HG02970 (cell line): ENCODE results near the gene LUZP2.

Experiments used
- ATAC-seq: cut with Tn5 transposase; IDR thresholded peaks from one replicate; pipeline ENCODE4 v1.9.1; 2021; ENCODE audit warnings: mild to moderate bottlenecking, moderate library complexity, moderate number of reproducible peaks; ENCODE audit not compliant: unreplicated experiment, low FRiP score

LUZP2 gene

DNA sequence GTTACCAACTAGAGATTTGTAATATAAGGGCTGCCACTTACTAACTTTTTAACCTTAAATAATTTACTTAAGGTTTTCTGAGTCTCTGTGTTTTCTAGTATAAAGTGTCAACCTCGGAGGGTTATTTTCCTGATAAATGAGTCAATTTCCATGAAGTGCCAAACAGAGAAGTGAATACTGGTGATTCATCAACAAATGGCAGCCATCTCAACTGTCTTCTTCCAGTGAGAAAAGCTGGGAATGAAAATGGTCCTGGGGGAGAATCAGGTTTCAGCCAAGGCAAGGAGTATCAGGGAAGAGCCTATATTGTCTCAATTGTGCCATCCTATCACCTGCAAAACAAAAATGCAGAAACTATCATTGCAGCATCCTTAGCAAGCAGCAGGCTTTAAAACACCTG lies 129.1 kb downstream of the LUZP2 start:
- ATAC-seq: no peak

DNA sequence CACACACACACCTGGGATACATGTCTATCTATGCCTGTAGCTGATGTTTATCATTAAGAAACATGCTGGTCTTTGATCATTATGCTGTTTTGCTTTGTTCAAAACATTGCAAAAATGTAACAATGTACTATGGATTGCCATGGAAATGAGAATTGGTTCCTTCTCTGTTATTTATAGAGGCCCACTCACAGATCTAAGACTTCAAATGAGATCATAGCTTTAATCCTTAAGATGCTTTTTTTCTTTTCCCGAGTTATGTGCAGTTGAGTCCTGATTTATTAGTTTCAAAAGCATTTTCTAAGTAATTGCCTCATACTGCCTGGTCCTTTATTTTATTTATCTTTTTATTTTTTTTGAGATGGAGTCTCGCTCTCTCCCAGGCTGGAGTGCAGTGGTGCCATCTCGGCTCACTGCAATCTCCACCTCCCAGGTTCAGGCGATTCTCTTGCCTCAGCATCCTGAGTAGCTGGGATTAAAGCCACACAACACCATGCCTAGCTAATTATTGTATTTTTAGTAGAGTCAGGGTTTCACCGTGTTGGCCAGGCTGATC lies 131.4 kb downstream of the LUZP2 start:
- no peak for ATAC-seq

DNA sequence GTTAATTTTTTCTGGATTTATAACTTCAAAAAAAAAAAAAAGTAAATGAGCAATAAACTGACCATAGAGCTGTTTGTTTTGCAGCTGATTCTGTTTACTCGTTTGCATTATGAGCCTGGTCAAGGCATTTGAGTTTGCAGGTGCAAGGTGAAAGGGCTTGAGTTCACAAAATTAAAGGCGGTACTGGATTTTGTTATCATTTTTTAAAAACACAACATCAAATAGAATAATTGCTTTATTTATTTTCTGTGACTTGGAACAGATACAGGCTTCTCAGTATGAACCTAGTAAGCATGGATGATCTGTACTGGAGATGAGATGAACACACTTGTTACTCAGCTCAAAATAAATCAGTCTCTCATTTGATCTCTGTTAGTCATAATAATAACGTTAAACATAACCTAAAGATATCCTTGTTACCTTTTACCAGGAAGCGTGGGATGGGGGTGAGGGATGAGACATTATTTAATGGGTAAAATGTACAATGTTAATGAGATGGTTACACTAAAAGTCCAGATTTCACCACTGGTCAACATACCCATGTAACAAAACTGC lies 137.8 kb downstream of the LUZP2 start:
- no peak for ATAC-seq

DNA sequence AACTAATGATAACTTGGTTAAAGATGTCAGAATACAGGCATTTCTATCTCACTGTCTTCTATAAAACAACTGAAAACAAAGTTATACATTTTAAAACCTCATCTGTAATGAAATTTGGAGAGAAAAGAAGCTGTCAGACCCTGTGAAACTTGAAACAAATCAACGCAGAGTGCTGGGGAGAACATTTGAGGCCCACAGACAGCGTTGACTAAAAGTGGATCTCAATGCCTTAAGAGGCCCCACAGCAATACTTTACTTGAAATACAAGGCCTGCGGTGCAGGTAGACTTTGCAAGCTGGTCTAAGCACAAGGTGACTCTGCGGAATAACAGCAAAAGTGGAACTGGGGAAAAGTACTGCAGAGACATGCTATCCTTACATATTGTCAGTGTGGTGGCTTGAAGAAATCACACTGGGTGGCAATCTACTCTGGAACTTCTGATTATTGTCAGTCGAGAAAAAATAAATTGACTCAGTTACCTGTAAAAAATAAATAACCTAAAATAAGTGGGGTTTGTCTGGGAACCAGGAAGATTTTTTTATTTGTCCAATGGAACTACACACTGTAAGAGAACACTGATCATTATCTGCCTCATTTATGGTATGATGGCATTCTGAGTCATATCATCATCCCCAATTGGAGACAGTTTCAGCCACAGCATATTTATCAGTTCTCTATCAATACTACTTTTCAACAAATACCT lies 138.9 kb downstream of the LUZP2 start:
- no peak for ATAC-seq

DNA sequence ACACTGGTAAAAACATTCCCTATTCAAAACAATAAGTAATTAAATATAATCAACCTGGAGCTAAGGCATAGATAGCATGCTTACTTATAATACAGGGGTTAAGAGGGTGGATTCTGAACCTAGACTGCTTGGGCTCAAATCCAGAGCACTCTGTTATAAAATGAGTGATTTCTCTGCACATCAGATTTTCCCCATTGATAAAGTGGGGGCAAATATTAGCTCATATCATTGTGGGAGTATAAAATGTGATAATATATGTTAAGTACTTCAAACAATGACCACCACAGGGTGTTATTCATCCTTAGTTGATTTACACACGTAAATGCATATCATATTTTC lies 139.4 kb downstream of the LUZP2 start:
- no peak for ATAC-seq

DNA sequence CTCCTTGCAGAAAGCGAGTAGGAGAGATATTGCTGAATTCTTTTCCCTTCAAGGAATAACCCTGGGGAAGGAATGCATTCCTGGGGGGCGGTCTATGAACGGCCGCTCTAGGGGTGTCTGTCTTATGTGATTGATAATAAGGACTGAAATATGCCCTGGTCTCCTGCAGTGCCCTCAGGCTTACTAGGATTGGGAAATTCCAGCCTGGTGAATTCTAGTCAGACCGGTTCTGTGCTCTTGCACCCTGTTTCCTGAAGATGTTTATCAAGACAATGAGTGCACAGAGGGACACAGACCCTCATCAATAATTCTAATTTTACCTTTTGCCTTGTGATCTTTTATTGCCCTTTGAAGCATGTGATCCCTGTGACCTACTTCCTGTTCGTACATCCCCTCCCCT lies 140.7 kb downstream of the LUZP2 start:
- ATAC-seq: no peak

DNA sequence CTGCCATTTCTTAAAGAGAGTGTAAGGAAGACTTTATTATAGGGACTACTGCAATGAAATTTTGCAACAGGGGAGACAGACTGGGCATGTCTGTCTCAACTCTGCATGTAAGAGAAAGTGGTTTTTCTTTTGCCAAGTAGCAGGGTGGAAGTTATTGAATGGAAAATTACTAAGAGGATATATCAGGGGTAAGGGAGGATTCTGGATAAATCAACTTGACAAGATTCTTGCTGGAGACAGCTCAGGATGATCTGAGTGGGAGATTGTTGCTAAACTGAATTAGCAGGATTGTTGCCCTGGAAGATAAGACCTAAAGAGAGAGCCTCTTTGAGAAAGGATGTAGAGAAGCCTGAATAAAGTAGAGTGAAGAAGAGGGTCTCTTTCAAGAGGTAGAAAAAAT lies 145.8 kb downstream of the LUZP2 start:
- ATAC-seq: no peak

DNA sequence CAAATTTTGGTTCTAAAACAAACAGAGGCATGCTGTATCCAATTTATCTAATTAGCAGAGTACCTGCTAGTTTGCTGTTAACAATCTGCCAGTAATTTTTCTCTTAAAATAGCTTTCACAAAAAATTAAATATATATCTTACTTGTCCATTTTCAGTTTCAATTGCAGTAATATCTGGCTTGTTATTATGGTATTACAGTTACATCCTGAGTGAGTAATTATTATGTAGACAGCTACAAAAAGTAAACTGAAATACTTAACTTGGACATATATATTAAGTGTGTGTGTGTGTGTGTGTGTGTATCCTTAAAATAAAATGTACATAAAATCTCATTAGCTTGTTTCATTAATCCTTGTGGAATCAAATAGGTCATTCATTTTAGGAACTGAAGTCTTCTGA lies 148.7 kb downstream of the LUZP2 start:
- ATAC-seq: no peak

DNA sequence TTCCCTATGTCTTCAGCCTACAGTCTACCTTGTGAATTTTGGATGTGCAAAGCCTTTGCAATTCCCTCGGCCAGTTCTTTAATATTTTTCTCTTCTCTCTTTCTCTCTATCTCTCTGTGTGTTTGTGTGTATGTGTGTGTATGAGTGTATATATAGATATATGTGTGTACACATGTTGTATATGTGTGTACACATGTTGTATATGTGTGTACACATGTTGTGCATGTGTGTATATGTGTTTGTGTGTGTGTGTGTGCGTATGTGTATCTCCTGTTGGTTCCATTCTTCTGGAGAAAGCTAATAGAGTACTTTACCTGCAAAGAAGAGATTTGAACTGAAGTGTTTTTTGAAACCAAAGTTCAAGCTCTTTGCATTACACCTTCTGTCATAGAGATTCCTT lies 155.0 kb downstream of the LUZP2 start:
- ATAC-seq: no peak

DNA sequence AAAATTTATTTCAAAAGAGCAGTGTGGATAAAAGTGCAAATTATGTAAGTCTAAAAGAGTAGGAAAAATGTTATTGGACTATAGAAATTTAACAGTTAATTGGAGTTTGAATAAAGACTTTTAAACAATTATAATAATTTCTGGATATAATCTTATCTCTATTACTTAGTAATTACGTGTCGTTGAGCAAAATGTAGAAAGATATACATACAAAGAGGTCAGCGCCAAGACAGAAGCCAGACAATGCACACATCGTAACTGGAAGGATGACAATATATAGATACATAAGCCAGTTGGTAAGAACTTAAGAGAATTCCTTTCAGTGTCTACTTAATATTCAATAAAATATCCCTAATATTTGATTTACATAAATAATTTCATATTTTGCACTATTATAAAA lies 157.0 kb downstream of the LUZP2 start:
- ATAC-seq: no peak

DNA sequence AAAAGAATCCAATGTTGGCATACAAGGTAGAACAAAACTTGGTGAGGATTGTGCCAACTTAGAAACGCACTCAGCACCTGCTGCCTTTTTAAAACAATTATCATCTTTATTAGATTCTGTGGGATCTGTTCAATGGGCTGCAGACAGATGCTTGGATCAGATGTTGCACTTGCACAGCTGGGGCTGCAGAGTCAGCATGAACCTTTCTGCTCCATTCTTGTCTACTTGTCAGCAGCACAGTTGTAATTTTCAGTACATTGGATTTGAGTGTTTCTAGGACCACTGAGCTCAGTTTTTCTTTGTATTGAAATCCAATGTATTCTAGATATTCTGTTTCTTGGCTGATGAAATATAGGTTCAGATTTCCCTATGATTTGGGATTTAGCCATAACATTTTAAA lies 164.5 kb downstream of the LUZP2 start:
- no peak for ATAC-seq

DNA sequence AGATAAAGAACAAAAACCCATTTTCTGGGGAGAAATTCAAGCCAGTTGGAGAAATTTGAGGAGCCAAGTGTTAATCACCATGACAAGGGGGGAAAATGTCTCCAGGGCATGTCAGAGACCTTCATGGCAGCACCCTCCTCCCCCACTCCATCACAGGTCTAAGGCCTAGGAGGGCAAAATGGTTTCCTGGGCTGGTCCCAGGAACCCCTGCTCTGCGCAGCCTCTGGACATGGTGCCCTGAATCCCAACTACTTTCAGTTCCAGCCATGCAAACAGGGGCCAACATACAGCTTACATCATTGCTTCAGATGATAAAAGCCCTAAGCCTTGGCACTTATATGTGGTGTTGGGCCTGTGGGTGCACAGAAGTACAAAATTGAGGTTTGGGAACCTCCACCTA lies 167.5 kb downstream of the LUZP2 start:
- ATAC-seq: no peak

DNA sequence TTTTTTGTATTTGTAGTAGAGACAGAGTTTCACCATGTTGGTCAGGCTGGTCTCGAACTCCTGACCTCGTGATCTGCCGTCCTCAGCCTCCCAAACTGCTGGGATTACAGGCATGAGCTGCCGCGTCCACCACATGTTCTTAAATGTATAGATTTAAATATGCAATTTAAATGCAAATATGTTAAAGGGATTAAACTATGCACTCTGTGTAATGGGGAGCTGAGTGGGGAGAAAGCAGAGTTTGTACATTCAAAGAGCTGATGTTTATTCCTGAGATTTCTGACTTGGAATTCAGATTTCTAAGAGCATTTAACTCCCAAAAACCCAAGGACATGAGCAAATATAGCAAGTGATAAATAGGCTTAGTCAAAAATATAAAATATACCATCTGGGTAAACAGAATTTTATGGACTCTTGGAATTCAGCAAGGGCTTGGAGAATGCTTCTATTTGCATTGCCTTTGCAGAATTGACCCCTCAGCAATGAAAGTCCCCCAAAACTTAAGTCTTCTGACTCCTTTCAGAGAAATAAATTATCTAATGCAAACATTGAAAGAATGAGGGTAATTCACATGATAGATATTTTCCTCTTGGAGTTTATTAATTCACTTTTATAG lies 170.6 kb downstream of the LUZP2 start:
- no peak for ATAC-seq

DNA sequence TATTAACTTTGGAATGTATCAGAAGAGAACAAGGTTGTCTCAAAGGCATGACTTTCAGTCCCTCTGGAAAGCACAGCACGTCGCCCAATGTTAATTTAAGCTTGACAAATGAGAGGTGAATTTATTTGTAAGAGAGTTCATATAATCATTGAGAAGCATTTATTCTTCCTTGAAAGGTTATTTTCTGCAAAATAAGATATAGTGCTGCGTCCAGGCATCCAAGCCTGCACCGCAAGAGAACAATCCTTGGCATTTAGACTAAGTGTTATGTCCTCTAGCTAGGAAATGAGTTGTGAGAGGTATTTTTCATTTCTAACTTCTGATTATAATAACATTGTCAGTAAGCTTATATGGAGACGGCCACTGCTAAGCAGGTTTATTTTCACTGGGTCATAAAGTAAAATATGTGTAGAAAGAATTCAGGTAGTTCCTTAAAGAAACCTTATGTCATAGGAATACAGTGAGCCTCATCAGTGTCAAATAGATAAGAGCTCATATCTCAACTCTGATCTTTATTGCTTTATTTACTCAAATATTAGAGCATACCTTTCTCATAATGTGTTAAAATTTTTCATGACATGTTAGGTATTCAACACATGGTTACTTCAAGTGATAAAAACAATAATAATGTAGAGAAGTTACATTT lies 182.0 kb downstream of the LUZP2 start:
- no peak for ATAC-seq

DNA sequence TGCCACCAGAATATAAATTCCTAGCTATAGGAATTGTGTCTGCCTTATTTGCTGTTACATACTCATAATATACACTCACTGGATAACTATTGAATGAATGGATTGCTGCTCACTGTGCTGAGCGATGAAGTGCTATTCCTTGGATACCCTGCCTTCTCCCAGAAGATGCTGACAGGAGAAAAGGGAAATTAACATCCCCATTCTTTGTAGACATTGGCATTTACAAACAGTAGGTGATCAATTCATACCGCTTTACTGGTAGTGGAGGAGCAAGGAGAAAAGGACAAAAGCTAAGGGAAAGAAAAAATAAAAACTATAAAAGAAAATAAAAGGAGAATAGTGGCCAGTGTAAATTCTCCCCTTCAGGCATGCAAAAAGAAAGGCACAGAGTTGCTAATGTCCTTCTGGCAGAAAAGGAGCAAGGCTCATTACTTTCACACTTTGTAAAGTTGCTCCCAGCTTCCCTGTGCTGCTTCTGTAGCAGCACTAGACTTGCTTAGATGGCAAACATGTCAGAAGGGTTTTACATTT lies 183.0 kb downstream of the LUZP2 start:
- ATAC-seq: no peak

DNA sequence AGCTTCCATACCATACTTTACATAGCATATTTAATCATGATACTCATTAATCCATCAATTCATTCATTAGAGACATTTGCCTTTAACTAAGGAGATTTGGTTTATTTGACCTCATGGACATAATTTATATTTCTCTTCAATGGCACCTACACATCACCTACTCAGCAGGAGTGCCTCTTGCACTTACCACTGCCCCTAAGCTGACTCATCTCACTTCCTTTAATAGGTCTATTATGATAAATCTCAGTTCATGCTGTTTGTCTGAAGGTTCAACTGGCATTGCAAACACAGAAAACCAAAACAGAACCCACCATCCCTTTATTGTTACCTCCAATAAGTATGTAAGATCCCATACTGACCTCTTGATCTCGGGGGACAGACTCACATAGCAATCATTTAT lies 186.7 kb downstream of the LUZP2 start:
- ATAC-seq: no peak

DNA sequence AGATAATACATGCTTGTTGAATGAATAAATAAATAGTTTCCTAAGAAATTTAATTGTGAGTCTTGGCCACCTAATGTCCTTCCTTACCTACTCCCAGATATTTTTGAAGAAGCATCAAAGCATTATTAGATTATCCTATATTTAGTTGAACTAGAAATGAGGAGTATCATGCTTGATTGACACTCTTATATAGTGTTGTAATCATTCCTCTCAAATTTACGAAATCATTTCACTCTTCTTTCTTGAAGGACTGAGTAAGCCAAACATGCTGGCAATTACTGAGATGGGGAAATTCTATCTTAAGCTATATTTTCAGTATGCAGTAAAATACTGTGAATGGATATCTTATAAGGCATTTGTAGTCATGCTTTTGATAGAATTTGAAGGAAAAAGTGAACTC lies 189.0 kb downstream of the LUZP2 start:
- no peak for ATAC-seq

DNA sequence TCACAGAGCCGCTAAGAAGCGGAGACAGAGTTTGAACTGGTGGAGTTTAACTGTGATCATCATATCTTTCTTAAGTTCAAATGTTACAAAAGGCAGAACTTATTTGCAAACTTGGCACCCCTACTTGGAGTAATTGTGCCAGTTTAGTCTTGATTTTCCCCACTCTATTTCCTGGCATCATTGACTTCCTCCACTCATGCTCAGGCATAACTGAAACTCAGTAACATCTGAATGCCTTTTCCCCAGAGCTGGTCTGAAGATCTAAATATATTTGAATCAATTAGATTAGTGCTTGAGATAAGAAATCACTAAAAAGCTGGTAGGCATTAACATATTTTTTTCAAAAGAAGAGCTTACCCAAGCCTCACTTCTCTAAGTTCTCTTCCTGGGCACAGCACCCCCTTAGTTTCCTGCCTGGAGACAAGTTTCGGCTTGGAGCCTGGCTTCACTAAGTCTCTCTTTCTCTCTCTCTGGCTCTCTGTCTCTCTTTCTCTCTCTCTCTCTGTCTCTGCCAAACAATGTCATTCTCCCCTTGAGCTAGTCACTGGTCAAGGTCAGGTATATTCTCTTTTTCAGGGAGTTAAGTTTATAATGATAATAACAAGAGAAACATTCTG lies 190.8 kb downstream of the LUZP2 start:
- ATAC-seq: no peak

DNA sequence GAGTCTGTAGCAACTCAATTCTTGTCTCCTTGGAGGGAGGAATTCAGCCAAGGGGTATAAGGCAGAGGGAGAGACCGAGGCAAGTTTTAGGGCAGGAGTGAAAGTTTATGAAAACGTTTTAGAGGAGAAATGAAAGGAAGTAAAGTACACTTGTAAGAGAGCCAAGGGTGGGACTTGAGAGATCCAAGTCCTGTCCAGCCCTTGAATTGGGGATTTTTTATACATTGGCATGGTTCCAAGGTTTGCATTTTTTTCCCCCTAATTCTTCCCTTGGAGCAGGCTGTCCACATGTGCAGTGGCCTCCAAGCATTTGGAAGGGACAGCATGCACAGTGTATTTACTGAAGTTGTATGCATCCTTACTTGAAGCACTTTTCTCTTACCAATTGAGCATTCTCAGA lies 192.1 kb downstream of the LUZP2 start:
- ATAC-seq: no peak

DNA sequence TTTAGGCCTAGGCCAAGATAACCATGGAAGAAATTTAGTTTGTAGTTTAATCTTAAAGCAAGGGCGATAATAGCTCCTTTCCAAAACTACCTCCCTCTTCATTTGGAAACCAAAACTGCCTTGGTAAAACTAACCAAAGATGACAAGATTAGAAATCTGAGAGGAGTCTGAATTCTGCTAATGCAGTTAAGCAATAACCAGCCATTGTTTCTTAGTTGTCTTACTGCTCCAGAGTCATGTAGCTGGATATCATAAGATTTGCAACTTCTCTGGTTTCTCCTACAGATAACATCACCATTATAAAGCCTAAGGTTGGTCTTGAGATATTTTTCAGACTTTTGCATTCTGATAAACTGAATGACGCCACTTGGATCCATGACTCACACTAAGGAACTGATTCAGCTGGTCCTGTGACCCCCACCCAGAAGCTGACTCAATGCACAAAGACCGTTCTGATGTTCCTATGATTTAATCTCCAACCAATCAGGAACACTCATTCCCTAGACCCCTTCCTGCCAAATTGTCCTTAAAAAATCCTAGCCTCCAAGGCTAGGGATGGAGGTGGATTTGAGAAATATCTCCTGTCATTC lies 200.8 kb downstream of the LUZP2 start:
- no peak for ATAC-seq

DNA sequence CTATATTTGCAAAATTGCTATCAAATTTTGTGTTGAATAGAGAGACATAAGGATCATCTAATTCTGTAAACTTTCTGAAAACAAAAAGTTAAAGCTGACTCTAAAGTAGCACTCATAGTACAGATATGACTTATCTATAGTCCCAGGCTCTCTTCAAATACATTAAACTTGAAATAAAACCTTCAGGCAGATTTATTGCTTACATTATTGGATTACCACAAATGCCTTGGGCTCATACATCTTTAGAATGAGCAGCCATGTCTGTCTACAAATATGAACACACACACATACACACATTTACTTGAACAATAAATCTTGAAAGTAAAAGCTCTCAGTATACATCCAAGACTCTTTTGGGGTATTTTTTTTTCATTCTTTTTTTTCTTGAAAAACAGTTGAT lies 207.9 kb downstream of the LUZP2 start:
- no peak for ATAC-seq
